ENCODE results near the gene SGIP1. TPM values are rescaled to one million over a fixed set of nuclear protein-coding genes. Genes with fewer than 3 reads are reported as not detected.
A peak's percentile ranks its signal among the peaks of the same experiment; 100 is the strongest.

Gene SGIP1
- total RNA-seq, 1 donor from 2014 or later = 123 TPM

DNA sequence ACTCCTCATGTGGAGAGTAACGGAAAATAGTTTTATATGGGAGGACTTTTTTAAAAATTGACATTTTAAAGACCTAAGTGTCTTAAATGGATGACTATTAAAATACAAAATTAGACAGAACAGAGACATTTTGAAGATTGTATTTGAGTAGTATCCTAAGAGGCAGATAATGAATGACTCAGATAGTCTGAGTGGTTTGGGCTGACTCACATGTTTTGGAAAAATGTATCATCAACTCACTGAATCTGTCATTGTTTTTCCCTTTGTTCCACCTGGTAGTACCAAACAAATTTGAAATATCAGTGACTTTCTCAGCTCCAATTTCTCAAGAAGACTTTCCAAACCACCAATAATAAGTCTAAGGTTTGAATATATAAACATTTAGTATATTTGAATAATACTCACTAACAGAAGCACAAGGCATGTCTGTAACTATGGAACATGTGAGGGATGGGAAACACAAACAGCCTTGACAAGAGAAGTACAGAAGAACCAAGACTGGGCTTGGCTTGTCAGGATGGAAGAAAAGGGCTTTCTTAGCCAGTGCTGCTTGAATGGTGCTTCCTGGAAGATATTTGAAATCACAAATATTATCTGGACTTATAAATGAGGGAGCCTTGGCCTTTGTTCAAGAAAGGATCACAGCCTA lies 90.6 kb downstream of the SGIP1 start:
- peaks cover 43% of the 10 kb centered on the region for H3K36me3 Mint-ChIP-seq (ENCODE audit: unreplicated experiment)
- DNase-seq (ENCODE audit: extremely low spot score, unreplicated experiment) = no peak
- no peak overlapping the region for H3K4me3 Mint-ChIP-seq (ENCODE audit: unreplicated experiment)
- no peaks in the 10 kb centered on the region for H3K27me3 Mint-ChIP-seq (ENCODE audit: unreplicated experiment)
- TF ChIP-seq CTCF (IDR thresholded peaks at IDR 0.05) = no peak
- H3K27ac Mint-ChIP-seq (ENCODE audit: unreplicated experiment) = peak overlapping the region; percentile 83
- peaks cover 4% of the 10 kb centered on the region for H3K9me3 Mint-ChIP-seq (ENCODE audit: unreplicated experiment)
- peaks cover 18% of the 10 kb centered on the region for H3K4me1 Mint-ChIP-seq (ENCODE audit: unreplicated experiment)

- Mint-ChIP-seq H3K36me3 (ENCODE audit: unreplicated experiment) (peaks cover 38% of the 10 kb centered on the region), H3K27me3 (ENCODE audit: unreplicated experiment) (no peaks in the 10 kb centered on the region), H3K4me1 (ENCODE audit: unreplicated experiment) (peaks cover 17% of the 10 kb centered on the region), H3K27ac (ENCODE audit: unreplicated experiment) (no peak overlapping the region), H3K4me3 (ENCODE audit: unreplicated experiment) (no peak overlapping the region), H3K9me3 (ENCODE audit: unreplicated experiment) (peaks cover 4% of the 10 kb centered on the region)
- no peak for DNase-seq (ENCODE audit: extremely low spot score, unreplicated experiment)
- TF ChIP-seq CTCF (IDR thresholded peaks at IDR 0.05) = no peak
Observed at GRCh38 chr1:66626261-66626660, 92.3 kb downstream of the SGIP1 start.

DNA sequence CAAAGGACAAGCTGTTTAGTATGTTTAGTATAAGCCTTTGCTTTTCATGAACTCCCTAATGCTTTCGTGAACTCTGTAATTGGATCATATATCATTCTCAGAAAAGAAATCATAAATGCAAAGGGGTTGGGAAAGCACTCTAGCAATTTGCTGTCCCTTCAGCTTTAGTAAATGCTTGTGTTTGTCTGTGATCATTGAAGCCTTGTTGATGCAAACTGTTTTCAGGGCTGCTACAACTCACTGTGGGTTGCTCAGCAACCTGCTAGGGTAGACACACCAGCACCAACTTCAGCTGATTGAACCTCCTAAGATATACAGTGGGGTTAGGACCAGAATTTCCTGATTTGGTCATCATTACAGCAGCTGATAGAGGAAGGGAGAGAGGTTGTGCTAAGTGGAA lies 95.0 kb downstream of the SGIP1 start:
- peaks cover 4% of the 10 kb centered on the region for H3K9me3 Mint-ChIP-seq (ENCODE audit: unreplicated experiment)
- H3K4me3 Mint-ChIP-seq (ENCODE audit: unreplicated experiment) = no peak overlapping the region
- H3K4me1 Mint-ChIP-seq (ENCODE audit: unreplicated experiment) = peaks cover 12% of the 10 kb centered on the region
- no peak overlapping the region for H3K27ac Mint-ChIP-seq (ENCODE audit: unreplicated experiment)
- no peak for DNase-seq (ENCODE audit: extremely low spot score, unreplicated experiment)
- H3K27me3 Mint-ChIP-seq (ENCODE audit: unreplicated experiment) = no peaks in the 10 kb centered on the region
- TF ChIP-seq CTCF (IDR thresholded peaks at IDR 0.05) = no peak
- H3K36me3 Mint-ChIP-seq (ENCODE audit: unreplicated experiment) = peaks cover 38% of the 10 kb centered on the region

DNA sequence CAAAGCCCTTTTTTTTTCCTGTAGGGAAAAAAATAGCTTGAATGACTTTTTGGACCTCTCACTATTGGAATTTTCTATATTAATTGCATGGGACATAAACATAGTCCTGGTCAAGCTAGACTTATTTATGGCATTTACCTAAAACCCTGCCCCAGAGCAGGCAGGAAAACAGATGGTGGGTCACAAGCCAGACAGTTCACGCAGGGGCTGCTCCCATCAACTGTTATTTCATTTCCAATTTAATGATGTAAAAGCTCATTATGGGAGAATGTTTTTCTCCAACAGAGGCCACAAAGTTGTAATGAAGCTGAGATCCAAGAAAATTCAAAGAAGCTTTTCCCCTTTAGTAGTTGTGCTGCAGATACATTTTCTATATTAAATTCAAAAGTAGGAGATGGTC lies 99.2 kb downstream of the SGIP1 start:
- Mint-ChIP-seq H3K27me3 (ENCODE audit: unreplicated experiment) (no peaks in the 10 kb centered on the region), H3K27ac (ENCODE audit: unreplicated experiment) (no peak overlapping the region), H3K9me3 (ENCODE audit: unreplicated experiment) (peaks cover under 1% of the 10 kb centered on the region), H3K36me3 (ENCODE audit: unreplicated experiment) (peaks cover 33% of the 10 kb centered on the region), H3K4me1 (ENCODE audit: unreplicated experiment) (peaks cover 8% of the 10 kb centered on the region), H3K4me3 (ENCODE audit: unreplicated experiment) (no peak overlapping the region)
- no peak for DNase-seq (ENCODE audit: extremely low spot score, unreplicated experiment)
- TF ChIP-seq CTCF (IDR thresholded peaks at IDR 0.05) = no peak

DNA sequence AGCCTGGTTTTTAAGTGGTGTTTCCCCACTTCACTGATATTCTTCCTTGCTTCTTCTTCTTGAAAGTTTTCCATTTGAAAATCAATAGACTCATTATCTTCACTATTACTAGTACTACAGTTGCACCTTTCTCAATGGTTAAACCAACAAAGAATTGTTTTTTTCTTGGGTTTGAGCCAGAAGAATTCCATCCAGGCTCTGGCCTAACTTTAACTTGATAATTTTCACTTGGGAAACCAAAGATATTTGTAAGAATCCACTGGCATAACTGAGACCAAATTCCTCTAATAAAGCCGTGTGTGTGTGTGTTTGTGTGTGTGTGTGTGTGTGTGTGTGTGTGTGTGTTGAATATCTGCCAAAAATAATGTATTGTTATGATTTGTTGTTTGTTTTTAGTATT lies 103.2 kb downstream of the SGIP1 start:
- peaks cover 38% of the 10 kb centered on the region for H3K36me3 Mint-ChIP-seq (ENCODE audit: unreplicated experiment)
- no peak for DNase-seq (ENCODE audit: extremely low spot score, unreplicated experiment)
- H3K27ac Mint-ChIP-seq (ENCODE audit: unreplicated experiment) = peak overlapping the region; percentile 60
- H3K4me3 Mint-ChIP-seq (ENCODE audit: unreplicated experiment) = no peak overlapping the region
- H3K27me3 Mint-ChIP-seq (ENCODE audit: unreplicated experiment) = no peaks in the 10 kb centered on the region
- H3K9me3 Mint-ChIP-seq (ENCODE audit: unreplicated experiment) = no peaks in the 10 kb centered on the region
- H3K4me1 Mint-ChIP-seq (ENCODE audit: unreplicated experiment) = peaks cover 13% of the 10 kb centered on the region
- TF ChIP-seq CTCF (IDR thresholded peaks at IDR 0.05) = no peak

All from osteocyte (in vitro differentiated cells).